RWPE2 (cell line): ENCODE results near the gene CTXND1.
A peak's percentile ranks its signal among the peaks of the same experiment; 100 is the strongest.
"Not testable (repeated sequence)": the region's sequence is repeated elsewhere in the genome, so short reads cannot be mapped to it uniquely, and the experiment has no call there.

ENCODE experiments used
- ATAC-seq: fragments of 200-7000 bp; cut with Tn5 transposase; 3 replicates; pipeline ENCODE4 v1.9.1; 2021; ENCODE audit warnings: low read depth
- DNase-seq: peaks from one replicate; pipeline ENCODE4 v3.0.0-alpha.2; 2020; ENCODE audit warnings: low spot score
- H3K27ac ChIP-seq: fragments of 450-650 bp; 2 replicates; pipeline ENCODE4 v1.5.1; 2017; ENCODE audit warnings: mild to moderate bottlenecking; ENCODE audit not compliant: poor library complexity, severe bottlenecking
- H3K27me3 ChIP-seq: fragments of 250-450 bp; sonication (Bioruptor Pico); 2 replicates; pipeline ENCODE4 v1.5.1; 2021; ENCODE audit warnings: mild to moderate bottlenecking, moderate library complexity; ENCODE audit not compliant: insufficient read depth, poor library complexity, severe bottlenecking
- H3K36me3 ChIP-seq: fragments of 250-450 bp; sonication (Bioruptor Pico); 2 replicates; pipeline ENCODE4 v1.5.1; 2020; ENCODE audit warnings: low read depth, mild to moderate bottlenecking, moderate library complexity
- H3K4me1 ChIP-seq: fragments of 250-450 bp; sonication (Bioruptor Pico); 2 replicates; pipeline ENCODE4 v1.5.1; 2021; ENCODE audit warnings: mild to moderate bottlenecking, moderate library complexity; ENCODE audit not compliant: insufficient read depth, poor library complexity, severe bottlenecking
- H3K4me3 ChIP-seq: fragments of 250-450 bp; sonication (Bioruptor Pico); 2 replicates; pipeline ENCODE4 v1.5.1; 2021; ENCODE audit warnings: mild to moderate bottlenecking, moderate library complexity; ENCODE audit not compliant: severe bottlenecking
- H3K9me3 ChIP-seq: fragments of 250-450 bp; sonication (Bioruptor Pico); 2 replicates; pipeline ENCODE4 v1.5.1; 2021; ENCODE audit warnings: mild to moderate bottlenecking, moderate library complexity; ENCODE audit not compliant: severe bottlenecking
- TF ChIP-seq, protein P1 (sequence below): fragments of 450-650 bp; IDR thresholded peaks from one replicate; pipeline ENCODE4 v1.5.1; 2017; ENCODE audit warnings: mild to moderate bottlenecking, moderate library complexity; ENCODE audit not compliant: poor library complexity, severe bottlenecking

The CTXND1 gene

DNA sequence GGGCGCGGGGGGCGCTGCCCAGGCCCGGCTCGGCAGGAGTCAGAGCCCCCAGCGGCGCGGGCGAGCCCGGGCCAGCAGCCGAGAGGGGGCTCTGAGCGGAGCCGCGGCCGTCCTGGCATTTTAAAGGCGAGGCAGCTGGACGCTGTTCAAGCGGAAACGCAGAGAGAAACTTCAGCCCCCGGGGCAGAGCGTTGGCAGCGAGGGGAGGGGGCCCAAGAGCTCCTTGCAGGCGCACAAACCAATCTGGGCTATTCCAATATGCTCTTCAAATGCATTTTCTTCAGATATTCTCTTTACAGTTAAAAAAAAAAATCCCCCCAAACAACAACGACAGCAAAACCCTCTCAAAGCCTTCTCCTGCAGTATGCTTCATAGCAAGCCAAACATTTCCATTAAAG is at the start of gene CTXND1:
Gene CTXND1 (minus strand): TSS at position 93 of the 398 bp plus-strand sequence. CDS start 50,264 bp downstream, outside the sequence.
- Histone ChIP-seq H3K4me3 (peak within 1 kb of the TSS; percentile 20), H3K27ac (no peak within 1 kb of the TSS), H3K4me1 (no peaks in the 10 kb centered on the region), H3K36me3 (no peaks in the 10 kb centered on the region), H3K27me3 (peaks cover 94% of the 10 kb centered on the region), H3K9me3 (no peaks in the 10 kb centered on the region)
- TF ChIP-seq, protein P1, sequence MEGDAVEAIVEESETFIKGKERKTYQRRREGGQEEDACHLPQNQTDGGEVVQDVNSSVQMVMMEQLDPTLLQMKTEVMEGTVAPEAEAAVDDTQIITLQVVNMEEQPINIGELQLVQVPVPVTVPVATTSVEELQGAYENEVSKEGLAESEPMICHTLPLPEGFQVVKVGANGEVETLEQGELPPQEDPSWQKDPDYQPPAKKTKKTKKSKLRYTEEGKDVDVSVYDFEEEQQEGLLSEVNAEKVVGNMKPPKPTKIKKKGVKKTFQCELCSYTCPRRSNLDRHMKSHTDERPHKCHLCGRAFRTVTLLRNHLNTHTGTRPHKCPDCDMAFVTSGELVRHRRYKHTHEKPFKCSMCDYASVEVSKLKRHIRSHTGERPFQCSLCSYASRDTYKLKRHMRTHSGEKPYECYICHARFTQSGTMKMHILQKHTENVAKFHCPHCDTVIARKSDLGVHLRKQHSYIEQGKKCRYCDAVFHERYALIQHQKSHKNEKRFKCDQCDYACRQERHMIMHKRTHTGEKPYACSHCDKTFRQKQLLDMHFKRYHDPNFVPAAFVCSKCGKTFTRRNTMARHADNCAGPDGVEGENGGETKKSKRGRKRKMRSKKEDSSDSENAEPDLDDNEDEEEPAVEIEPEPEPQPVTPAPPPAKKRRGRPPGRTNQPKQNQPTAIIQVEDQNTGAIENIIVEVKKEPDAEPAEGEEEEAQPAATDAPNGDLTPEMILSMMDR, result no peak
- no peak for DNase-seq
- ATAC-seq, result peak; percentile 26; the same call in 2 of the 3 replicates

DNA sequence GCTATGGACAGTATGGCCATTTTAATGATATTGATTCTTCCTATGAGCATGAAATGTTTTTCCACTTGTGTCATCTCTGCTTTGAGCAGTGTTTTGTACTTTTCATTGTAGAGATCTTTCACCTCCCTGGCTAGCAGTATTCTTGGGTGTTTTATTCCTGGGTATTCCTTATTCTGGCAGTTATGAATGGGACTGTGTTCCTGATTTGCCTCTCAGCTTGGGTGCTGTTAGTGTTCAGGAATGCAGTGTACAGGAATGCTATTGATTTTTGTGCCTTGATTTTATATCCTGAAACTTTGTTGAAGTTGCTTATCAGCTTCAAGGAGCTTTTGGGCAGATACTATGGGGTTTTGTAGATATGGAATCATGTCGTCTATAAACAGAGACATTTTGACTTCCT is 49.5 kb upstream of the CTXND1 start:
- TF ChIP-seq, protein P1, result no peak
- Histone ChIP-seq H3K4me1 (no peaks in the 10 kb centered on the region), H3K27me3 (peaks cover 16% of the 10 kb centered on the region), H3K9me3 (no peaks in the 10 kb centered on the region), H3K27ac (no peak overlapping the region), H3K36me3 (no peaks in the 10 kb centered on the region), H3K4me3 (no peak overlapping the region)
- DNase-seq (no peak), ATAC-seq (no peak)

DNA sequence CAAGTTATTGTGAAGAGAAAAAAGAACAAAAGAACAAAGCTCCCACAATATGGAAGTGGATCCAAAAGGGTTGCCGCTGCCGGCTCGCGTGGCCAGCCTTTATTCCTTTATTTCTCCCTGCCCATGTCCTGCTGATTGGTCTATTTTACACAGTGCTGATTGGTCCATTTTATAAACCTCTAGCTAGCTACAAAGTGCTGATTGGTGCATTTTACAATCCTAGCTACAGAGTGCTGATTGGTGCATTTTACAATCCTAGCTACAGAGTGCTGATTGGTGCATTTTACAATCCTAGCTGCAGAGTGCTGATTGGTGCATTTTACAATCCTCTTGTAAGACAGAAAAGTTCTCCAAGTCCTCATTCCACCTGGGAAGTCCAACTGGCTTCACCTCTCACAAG is 43.8 kb upstream of the CTXND1 start:
- H3K36me3 ChIP-seq, H3K9me3 ChIP-seq, H3K27ac ChIP-seq, H3K4me1 ChIP-seq, H3K27me3 ChIP-seq, DNase-seq, H3K4me3 ChIP-seq, ATAC-seq: not testable (repeated sequence)

DNA sequence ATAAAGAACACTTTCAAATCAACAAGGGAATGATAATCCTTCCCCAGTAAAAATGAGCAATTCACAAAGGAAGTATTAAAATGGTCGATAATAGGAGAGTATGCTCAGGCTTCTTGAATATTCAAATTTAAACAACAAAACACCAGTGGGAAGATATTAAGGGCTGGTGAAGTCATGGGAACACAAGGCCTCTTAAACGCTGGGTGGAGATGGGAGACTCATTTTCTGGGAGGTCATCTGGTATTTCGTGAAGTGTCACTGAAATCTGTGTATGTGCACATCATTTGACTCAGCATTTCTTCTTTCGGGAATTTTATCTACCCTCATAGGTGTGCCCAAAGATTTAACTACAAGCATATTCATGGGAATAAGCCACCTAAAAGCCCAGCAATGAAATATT is 40.1 kb upstream of the CTXND1 start:
- TF ChIP-seq, protein P1, result no peak
- ATAC-seq, result no peak
- H3K4me1 ChIP-seq, result no peaks in the 10 kb centered on the region
- no peak overlapping the region for H3K4me3 ChIP-seq
- H3K27me3 ChIP-seq, result no peaks in the 10 kb centered on the region
- DNase-seq, result no peak
- no peaks in the 10 kb centered on the region for H3K36me3 ChIP-seq
- H3K9me3 ChIP-seq, result no peaks in the 10 kb centered on the region
- H3K27ac ChIP-seq, result no peak overlapping the region

DNA sequence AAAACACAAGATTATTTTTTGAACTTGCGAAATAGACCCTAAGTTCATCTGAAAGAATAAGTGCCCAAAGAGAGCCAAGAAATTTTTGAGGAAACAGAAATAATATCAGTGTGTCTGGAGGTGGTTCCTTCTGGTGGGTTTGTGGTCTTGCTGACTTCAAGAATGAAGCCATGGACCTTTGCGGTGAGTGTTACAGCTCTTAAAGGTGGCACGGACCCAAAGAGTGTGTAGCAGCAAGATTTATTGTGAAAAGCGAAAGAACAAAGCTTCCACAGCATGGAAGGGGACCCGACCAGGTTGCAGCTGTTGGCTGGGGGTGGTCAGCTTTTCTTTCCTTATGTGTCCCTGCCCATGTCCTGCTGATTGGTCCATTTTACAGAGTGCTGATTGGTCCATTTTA is 38.9 kb upstream of the CTXND1 start:
- H3K27me3 ChIP-seq, H3K27ac ChIP-seq, H3K4me1 ChIP-seq, DNase-seq, H3K4me3 ChIP-seq, H3K9me3 ChIP-seq, H3K36me3 ChIP-seq, ATAC-seq: not testable (repeated sequence)
